Stimulated activated naive CD4-positive, alpha-beta T cell (primary cell): Measurements from ENCODE around the gene DNLZ.
A peak's percentile ranks its signal among the peaks of the same experiment; 100 is the strongest.

Source experiments
- DNase-seq, 6 experiments: peaks; one replicate each; lab custom pipeline; 2025; lab: John Stamatoyannopoulos, UW

Gene DNLZ

GRCh38 chr9:136316896-136317676 lies 46.5 kb downstream of the DNLZ start:
- no peak for DNase-seq

GRCh38 chr9:136316271-136316751 lies 47.2 kb downstream of the DNLZ start:
- no peak for DNase-seq

- DNase-seq = no peak
Observed at GRCh38 chr9:136314944-136315343, 48.6 kb downstream of the DNLZ start.

- no peak for DNase-seq
Observed at GRCh38 chr9:136314056-136314416, 49.5 kb downstream of the DNLZ start.

- DNase-seq = no peak
Observed at GRCh38 chr9:136313111-136314055, 50.2 kb downstream of the DNLZ start.

- DNase-seq = peak in 5 of 6 experiments; percentile 8 to 32 (median 20)
Observed at GRCh38 chr9:136312436-136312835, 51.1 kb downstream of the DNLZ start.

- DNase-seq = no peak
Observed at GRCh38 chr9:136312009-136312375, 51.6 kb downstream of the DNLZ start.

GRCh38 chr9:136311051-136312008 lies 52.2 kb downstream of the DNLZ start:
- peak in 2 of 6 experiments; percentile 6 to 14 for DNase-seq

- DNase-seq = no peak
Observed at GRCh38 chr9:136310273-136311030, 53.1 kb downstream of the DNLZ start.

GRCh38 chr9:136309806-136310220 lies 53.7 kb downstream of the DNLZ start:
- no peak for DNase-seq
